ENCODE data around the gene ADISSP.

ADISSP gene

GRCh38 chr20:3753501-3754275 lies 13.9 kb downstream of the ADISSP start:
- DNase-seq: no peak

DNA sequence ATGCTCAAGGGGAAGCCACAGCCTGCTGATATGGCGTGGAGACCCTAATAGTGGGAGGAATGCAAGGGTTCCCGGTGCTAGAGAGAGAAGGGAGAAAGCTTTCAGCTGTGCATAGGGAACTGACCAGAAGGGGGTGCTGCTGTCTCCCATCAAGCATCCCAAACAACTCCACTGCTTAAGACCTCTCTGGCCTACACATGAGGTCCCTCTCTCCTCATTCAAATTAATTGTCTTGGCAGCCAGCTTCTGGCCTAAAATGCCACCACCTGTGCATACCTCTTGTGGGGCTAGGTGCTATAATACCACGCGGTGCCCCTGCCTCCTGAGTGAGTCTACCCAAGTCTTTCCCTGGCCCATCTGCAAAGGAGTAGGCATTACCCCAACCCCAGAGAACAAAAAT lies 14.5 kb downstream of the ADISSP start:
- peak; percentile 74 for DNase-seq

- DNase-seq: no peak
These were observed 15.2 kb downstream of the ADISSP start for GRCh38 chr20:3752386-3752759.

DNA sequence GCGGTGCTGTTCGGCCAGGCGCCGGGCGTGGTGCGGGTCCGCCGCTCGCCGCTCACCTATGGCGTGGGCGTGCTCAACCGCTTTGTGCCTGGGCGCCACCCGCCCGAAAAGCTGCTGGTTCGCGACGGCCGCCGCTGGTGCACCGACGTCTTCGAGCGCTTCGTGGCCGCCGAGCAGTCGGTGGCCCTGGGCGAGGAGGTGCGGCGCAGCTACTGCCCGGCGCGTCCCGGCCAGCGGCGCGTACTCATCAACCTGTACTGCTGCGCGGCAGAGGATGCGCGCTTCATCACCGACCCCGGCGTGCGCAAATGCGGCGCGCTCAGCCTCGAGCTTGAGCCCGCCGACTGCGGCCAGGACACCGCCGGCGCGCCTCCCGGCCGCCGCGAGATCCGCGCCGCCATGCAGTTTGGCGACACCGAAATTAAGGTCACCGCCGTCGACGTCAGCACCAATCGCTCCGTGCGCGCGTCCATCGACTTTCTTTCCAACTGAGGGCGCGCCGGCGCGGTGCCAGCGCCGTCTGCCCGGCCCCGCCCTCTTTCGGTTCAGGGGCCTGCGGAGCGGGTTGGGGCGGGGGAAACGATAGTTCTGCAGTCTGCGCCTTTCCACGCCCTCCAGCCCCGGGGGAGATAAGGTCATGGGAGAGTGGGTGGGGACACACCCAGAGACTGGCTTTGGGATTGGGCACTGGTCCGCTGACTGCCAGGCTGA lies 15.7 kb downstream of the ADISSP start:
- DNase-seq: no peak

GRCh38 chr20:3751305-3751674 lies 16.3 kb downstream of the ADISSP start:
- DNase-seq: no peak

DNA sequence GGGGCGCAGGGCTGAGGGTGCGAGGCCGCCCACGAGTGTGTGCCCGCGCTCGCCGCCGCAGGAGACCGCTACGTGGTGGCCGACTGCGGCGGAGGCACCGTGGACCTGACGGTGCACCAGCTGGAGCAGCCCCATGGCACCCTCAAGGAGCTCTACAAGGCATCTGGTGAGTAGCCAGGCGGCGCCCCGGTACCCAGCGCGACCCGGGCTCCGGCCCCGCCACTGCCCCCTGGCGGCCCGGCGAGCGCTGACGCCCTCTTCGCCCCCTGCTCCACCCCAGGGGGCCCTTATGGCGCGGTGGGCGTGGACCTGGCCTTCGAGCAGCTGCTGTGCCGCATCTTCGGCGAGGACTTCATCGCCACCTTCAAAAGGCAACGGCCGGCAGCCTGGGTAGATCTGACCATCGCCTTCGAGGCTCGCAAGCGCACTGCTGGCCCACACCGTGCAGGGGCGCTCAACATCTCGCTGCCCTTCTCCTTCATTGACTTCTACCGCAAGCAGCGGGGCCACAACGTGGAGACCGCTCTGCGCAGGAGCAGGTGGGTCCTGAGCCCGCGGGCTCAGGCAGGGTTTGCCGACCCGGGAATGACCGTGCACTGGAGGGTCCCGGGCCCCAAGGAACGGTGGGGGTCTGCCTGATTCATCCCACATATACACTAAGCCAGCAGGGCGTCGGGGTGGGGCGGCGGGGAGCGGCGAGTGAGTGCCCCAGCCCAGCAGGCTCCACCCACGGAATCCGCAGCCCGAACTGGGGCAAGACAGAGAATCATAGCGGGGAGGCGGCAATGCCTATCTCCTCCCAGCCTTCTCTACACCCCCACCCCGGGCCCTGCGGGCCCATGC lies 17.6 kb downstream of the ADISSP start:
- DNase-seq: no peak

GRCh38 chr20:3749087-3749688 lies 18.4 kb downstream of the ADISSP start:
- DNase-seq: no peak

DNA sequence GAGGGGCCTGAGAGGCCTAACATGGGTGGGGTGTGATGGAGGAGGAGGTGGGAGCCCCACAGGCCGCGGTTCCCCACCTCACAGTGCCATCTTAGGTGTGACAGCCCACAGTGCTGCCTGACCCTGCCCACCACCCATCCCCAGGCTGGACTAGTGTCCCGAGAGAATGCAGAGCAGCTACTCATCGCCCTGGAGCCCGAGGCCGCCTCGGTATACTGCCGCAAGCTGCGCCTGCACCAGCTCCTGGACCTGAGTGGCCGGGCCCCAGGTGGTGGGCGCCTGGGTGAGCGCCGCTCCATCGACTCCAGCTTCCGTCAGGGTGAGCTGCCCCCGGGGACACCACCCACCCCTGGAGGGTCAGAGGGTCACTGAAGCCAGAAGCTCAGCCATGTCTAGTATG lies 19.5 kb downstream of the ADISSP start:
- DNase-seq: no peak

- no peak for DNase-seq
These were observed 20.1 kb downstream of the ADISSP start for GRCh38 chr20:3747471-3747870.

DNA sequence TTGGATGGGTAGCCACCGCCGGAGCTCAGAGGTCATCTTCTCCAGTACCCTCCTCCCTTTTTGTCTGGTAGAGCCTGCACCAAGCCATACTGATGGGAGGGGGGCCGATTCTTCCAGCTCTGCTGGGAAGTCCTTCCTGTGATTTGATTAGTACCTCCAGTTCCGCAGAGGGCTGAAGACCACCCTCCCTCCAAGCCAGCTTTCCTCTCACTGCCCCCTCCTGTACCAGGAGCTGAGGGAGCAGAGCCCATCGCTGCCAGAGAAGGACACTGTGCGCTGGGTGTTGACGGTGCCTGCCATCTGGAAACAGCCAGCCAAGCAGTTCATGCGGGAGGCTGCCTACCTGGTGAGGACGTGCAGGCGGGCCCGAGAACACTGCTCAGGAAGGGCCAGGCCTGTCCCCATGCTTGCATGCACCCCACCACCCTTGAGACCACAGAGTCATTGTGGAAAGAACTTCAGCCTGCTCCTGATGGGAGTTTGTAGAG lies 21.8 kb downstream of the ADISSP start:
- no peak for DNase-seq

- DNase-seq: no peak
These were observed 22.5 kb downstream of the ADISSP start for GRCh38 chr20:3744806-3745685.

DNA sequence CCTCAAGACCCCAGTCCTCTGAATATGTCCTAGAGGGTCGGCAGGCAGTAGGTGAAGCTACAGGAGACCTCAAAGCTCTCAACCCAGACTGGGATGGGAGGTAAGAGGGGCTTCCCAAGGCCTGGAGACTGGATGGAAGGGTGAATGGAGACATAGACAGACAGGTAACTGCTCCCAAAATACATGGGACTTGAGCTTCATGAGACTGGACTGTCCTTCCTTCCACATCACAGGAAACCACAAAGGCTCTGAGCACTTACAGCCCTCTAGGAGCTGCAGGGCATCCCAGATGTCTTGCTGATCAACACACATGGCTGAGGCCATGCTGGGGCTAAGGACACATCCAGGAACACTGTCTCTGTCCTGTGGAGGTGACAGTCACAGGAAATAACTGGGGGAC lies 23.5 kb downstream of the ADISSP start:
- no peak for DNase-seq

GRCh38 chr20:3743251-3743650 lies 24.3 kb downstream of the ADISSP start:
- no peak for DNase-seq

GRCh38 chr20:3741836-3742458 lies 25.6 kb downstream of the ADISSP start:
- DNase-seq: no peak

DNA sequence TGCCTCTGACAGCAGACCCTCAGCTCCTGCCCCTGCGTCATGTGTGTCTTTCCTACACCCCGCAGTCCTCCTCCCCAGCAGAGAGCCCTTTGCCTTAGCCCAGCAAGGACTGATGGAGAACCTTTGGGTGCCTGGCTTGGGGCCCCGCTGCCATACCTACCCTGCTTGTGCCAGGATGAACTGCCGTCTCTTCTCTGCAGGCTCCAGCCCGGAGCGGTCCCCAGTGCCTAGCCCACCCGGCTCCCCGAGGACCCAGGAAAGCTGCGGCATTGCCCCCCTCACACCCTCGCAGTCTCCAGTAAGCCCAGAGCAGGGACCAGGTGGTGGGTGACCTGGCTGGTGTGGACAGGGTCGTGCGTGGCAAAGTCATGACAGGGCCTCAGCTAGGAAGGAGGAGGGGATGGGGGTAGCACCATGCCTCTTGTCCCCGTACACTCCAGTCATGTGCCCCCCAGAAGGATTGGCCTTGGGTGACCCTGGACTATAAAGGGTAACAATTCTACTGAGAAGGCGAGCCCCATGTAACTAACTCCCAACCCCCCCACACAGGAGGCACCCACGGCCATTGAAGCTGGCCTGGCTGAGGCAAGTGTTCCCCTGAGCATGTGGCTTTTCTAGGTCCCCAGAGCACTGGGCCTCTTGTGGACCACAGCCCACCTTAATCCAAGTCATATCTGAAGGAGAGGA lies 26.8 kb downstream of the ADISSP start:
- no peak for DNase-seq

DNA sequence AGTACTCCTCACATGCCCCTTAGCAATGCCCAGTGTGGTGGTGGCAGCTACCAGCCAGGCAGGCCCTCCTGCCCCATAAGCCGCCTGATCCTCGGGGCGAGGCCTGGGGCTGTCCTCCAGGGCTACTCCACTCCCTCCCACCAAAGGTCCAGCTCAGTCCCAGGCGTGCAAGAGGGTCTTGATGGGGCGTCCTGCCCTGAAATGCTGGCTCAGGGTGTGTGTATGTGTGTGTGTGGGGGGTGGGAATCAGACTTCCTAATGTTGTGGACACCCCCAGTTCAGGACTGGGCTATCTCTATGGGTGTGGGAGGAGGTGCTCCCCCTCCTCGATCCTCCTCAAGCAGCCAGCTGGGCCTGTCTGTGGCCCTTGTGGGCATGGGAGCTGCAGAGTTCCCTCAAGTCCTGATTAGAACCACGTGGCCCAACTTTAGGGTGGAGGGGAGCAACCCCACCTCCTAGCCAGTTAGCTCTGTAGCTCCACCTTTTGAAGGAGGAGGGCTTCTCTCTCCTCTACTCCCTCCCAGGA lies 27.6 kb downstream of the ADISSP start:
- DNase-seq: no peak

DNA sequence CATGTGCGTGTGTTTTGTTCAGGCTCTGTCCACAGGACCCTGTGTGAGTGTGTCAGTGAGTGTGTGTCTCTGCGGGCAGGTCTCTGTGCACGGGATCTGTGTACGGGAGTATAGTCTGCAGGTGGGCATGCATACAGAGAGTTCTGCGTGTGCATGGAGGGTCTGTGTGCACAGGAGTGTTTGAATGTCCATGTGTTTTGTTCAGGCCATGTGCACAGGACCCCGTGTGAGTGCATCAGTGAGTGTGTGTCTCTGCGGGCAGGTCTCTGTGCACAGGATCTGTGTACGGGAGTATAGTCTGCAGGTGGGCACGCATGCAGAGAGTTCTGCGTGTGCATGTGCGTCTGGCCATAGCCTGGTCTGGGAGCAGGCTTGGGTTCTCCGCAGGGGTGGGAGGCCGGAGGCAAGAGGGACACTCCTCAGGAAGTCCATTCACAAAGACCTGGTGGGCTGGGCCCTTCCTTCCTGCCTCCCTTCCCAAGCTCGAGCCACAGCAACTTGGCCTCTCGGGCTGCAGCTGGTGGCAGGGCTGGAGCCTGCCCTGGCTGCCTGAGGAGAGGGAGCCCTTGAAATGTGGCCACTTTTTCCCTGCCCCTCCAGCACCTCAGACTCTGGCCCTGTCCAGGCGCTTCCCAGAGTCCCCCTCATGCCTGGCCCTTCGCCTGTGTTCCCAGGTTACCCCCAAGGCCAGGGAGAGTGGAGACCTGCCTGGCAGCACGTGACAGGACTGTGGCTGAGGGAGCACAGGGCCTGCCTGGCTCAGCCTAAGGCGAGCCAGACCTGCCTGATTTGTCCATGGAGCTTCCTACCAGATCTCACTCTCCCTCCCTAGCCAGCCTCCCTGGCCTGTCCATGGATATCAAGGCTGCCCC lies 28.3 kb downstream of the ADISSP start:
- DNase-seq: no peak

DNA sequence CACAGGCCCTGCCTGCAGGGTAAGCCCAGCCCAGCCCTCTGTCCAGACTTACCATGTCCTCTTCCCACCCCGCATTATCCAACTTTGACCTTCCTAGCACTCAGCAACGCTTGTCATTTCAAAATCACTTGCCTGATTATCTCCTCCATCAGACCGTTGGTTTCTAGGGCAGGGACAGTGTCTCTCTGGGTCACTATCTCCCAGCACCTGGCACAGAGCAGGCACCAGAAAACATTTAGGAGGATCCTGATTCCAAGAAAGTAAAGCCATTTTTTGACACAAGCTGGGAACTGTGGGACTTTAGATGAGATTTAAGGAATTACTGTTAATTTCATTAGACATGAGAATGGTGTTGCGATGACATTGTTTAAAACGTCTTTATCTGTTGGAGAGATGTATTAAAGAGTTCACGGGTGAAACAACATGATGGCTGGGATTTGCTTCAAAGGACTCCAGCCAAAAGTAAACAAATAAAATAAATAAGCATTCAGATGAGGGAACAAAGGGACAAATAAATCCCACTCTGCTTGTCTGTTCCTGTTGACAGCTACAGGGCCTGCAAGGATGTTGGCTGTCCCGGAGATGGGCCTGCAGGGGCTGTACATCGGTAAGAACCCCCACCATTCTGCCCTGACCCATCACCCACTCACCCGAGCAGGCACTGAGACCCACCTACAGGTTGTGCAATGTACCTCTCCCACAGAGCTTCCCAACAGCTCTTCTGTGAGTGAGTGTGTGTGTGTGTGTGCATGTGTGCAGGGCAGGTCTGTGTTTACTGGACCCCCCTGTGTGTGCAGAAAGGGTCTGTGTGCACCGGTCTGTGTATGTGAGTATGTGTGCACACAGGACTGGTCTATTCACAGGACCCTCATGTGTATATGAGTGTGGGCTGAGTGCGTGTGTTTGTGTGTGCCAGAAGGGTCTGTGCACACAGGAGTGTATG lies 29.2 kb downstream of the ADISSP start:
- no peak for DNase-seq
